Measurements from ENCODE around the gene TGDS.

TGDS gene

DNA sequence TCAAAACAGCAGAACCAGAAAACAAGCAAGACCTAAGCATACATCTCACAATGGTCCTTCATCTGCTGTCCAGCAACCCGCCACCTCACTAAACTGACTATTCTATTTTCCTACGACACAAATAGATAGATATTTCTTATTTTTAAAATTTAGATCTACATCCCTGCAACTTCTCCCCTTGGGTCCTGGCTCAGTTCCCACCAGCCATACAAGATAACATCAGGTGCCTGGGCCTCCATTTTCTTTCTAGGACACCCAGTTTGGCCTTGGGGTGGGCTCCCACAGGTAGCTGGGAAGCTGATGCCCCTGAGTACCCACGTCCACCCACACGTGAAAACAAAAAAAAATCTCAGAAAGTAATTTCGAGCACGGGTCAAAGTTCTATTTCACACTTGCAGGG is 47.6 kb downstream of the TGDS start:
- DNase-seq (ENCODE audit: low read depth, low spot score), result no peak
- TF ChIP-seq CTCF (IDR thresholded peaks at IDR 0.05; ENCODE audit: insufficient read depth, low read length, missing control alignments), result no peak
- H3K4me3 ChIP-seq (ENCODE audit: low read depth, low read length), result peak overlapping the region; percentile 77
- ChIA-PET POLR2A (no interaction called here), CTCF (interaction anchor here (0.9 to 1.8 kb wide), 2 partner anchors 69 to 117 kb away, joined by 3 to 7 read pairs; no protein-coding TSS in a partner anchor)

GRCh38 chr13:94546061-94546839 is 49.7 kb downstream of the TGDS start:
- ChIA-PET CTCF (no interaction called here), POLR2A (no interaction called here)
- no peak for TF ChIP-seq CTCF (IDR thresholded peaks at IDR 0.05; ENCODE audit: insufficient read depth, low read length, missing control alignments)
- no peak for DNase-seq (ENCODE audit: low read depth, low spot score)
- H3K4me3 ChIP-seq (ENCODE audit: low read depth, low read length), result no peak overlapping the region

DNA sequence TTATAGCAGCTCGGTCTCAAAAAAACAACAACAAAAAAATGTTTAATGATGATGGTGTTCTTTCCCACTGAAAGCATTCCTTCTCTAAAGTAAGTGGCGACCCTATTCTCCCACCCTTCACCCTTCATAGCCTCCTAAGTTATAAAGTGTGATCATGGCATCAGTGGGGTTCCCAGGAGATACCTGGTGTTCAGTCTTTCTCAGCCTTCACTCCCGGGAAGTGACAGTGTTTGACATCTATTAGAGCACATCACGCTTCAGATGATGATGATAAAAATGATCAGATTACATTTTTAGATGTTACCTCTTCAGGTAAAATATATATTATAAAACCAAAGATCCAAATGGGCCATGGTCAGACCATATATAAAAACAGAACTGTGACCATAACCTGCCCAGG is 51.0 kb downstream of the TGDS start:
- no peak for DNase-seq (ENCODE audit: low read depth, low spot score)
- ChIA-PET POLR2A (no interaction called here), CTCF (no interaction called here)
- no peak for TF ChIP-seq CTCF (IDR thresholded peaks at IDR 0.05; ENCODE audit: insufficient read depth, low read length, missing control alignments)
- no peak overlapping the region for H3K4me3 ChIP-seq (ENCODE audit: low read depth, low read length)

- H3K4me3 ChIP-seq (ENCODE audit: low read depth, low read length), result no peak overlapping the region
- TF ChIP-seq CTCF (IDR thresholded peaks at IDR 0.05; ENCODE audit: insufficient read depth, low read length, missing control alignments), result no peak
- ChIA-PET POLR2A (no interaction called here), CTCF (no interaction called here)
- no peak for DNase-seq (ENCODE audit: low read depth, low spot score)
Measured at GRCh38 chr13:94542917-94543316, 53.0 kb downstream of the TGDS start.

GRCh38 chr13:94537740-94538630 is 58.0 kb downstream of the TGDS start:
- no peak overlapping the region for H3K4me3 ChIP-seq (ENCODE audit: low read depth, low read length)
- CTCF ChIA-PET, result interaction anchor here (1.5 kb wide), 1 partner anchor 80 kb away, joined by 4 read pairs; no protein-coding TSS in a partner anchor
- TF ChIP-seq CTCF (IDR thresholded peaks at IDR 0.05; ENCODE audit: insufficient read depth, low read length, missing control alignments), result no peak
- DNase-seq (ENCODE audit: low read depth, low spot score), result no peak
- POLR2A ChIA-PET, result interaction anchor here (1.4 kb wide), 1 partner anchor 12 kb away, joined by 4 read pairs; no protein-coding TSS in a partner anchor

GRCh38 chr13:94535775-94536174 is 60.2 kb downstream of the TGDS start:
- ChIA-PET CTCF (interaction anchor here (0.9 kb wide), 1 partner anchor 14 kb away, joined by 3 read pairs; no protein-coding TSS in a partner anchor), POLR2A (no interaction called here)
- H3K4me3 ChIP-seq (ENCODE audit: low read depth, low read length), result no peak overlapping the region
- no peak for DNase-seq (ENCODE audit: low read depth, low spot score)
- TF ChIP-seq CTCF (IDR thresholded peaks at IDR 0.05; ENCODE audit: insufficient read depth, low read length, missing control alignments), result no peak
